Lower leg skin (tissue), 4 donors: ENCODE results near the gene CAPNS1. TPM values are rescaled to one million over a fixed set of nuclear protein-coding genes. Genes with fewer than 3 reads are reported as not detected.

Experiments
- DNase-seq, 2 donors: peaks; one replicate each; pipeline ENCODE4 v3.0.0-alpha.2; 2019; ENCODE audit warnings: low spot score in 2 of 2
- H3K4me3 ChIP-seq: fragments of 200-600 bp; sonication (generic); 2 replicates; pipeline ENCODE4 v1.5.1; 2017; ENCODE audit warnings: mild to moderate bottlenecking, low read depth; ENCODE audit not compliant: poor library complexity, severe bottlenecking
- POLR2A ChIP-seq, 2 donors: fragments of 450-650 bp; IDR thresholded peaks; one replicate each; pipeline ENCODE4 v1.6.1; 2016 to 2017; ENCODE audit warnings: antibody characterized with exemption in 2 of 2, mild to moderate bottlenecking in 1 of 2, moderate library complexity in 1 of 2
- WGBS, 2 donors: methylation state at CpG; one replicate each; pipeline ENCODE4 v1.1.5; 2018; 5-methylcytosine and 5-hydroxymethylcytosine counted together
- intact Hi-C: fragments of 100-400 bp; cut with DNase I; formaldehyde crosslinking; loops from one replicate; pipeline ENCODE4 v1.15.0; 2023; ENCODE audit warnings: low total_unique reads
- total RNA-seq, 4 donors: library from RNA; depleted of rRNA; stranded (reverse); fragments of >200 nt; gene quantifications; one replicate each; pipeline ENCODE4 v1.1.0, GENCODE V29; 2016
- TF ChIP-seq, protein P1 (sequence below), 3 donors: fragments of 450-650 bp; IDR thresholded peaks; one replicate each; pipeline ENCODE4 v1.5.1; 2016; ENCODE audit warnings: antibody characterized with exemption in 3 of 3, mild to moderate bottlenecking in 3 of 3, moderate library complexity in 2 of 3

CAPNS1 gene
- total RNA-seq, 4 donors from 2014 or later, result 33.3 to 125 (median 83.2) TPM

DNA sequence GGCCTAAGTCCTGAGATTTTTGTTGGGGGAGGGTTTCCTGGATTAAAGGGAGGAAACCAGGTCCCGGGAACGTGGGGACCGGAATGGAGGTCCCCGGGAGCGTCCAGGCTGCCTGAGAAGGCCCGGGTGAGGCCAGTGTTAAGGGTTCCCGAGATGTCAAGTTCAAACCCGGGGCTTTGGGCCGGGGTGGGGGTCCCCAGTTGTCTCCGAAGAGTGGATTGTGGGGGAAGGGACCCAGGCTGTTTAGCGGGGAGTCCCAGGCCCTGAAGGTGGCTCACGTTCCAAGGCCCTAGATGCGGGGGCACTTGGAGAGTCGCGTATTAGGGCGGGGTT lies 12.1 kb downstream of the CAPNS1 start:
- DNase-seq, result peak in 1 of 2 donors; percentile 88
- TF ChIP-seq, protein P1, sequence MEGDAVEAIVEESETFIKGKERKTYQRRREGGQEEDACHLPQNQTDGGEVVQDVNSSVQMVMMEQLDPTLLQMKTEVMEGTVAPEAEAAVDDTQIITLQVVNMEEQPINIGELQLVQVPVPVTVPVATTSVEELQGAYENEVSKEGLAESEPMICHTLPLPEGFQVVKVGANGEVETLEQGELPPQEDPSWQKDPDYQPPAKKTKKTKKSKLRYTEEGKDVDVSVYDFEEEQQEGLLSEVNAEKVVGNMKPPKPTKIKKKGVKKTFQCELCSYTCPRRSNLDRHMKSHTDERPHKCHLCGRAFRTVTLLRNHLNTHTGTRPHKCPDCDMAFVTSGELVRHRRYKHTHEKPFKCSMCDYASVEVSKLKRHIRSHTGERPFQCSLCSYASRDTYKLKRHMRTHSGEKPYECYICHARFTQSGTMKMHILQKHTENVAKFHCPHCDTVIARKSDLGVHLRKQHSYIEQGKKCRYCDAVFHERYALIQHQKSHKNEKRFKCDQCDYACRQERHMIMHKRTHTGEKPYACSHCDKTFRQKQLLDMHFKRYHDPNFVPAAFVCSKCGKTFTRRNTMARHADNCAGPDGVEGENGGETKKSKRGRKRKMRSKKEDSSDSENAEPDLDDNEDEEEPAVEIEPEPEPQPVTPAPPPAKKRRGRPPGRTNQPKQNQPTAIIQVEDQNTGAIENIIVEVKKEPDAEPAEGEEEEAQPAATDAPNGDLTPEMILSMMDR (IDR thresholded peaks at IDR 0.05), result no peak
- no peak for TF ChIP-seq POLR2A (IDR thresholded peaks at IDR 0.05)
- 27 to 34% methylated on average over 12 to 16 of the region's 16 CpGs for WGBS, 2 donors

DNA sequence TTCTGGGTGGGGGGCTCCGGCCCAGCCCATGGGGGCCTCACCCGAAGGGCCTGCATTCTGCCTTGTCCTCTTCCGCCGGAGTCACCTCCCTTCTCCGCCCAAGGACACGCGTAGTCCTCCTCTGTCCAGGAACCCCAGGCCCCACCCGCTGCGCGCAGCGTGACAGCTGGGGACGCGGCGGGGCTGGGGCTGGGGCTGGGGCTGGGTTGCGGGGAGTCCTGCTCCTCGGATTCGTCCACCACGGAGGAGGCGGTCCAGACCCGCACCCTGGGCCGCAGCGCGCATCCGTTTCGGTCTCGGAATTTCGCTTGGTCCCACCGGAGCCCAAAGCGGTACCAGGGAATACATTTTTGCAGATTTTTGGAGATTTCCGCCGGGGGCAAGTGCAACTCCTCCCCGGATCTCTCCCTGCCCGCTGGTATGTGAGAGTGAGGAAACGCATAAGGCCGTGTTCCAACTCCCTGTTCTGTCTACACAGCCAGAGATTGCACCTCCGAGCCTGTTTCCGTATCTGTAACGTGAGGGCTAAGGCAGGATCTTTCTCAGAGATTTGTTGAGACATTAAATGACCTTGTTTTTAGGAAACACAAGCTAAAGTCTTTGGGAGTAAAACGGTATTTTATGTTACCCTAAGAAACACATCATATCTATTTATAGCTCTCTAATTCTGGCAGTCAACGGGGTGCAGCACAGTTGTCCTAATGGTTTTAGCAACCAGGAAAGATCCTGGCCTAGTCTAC lies 12.7 kb downstream of the CAPNS1 start, which contains the start of gene COX7A1:
COX7A1 (minus strand) TSS at position 96 of the 740 bp plus-strand sequence; CDS start at position 56, 40 bp downstream.
- intact Hi-C loops, result no loop called here
- DNase-seq, result peak; percentile 55 to 95
- no peak for TF ChIP-seq POLR2A (IDR thresholded peaks at IDR 0.05)
- TF ChIP-seq, protein P1 (IDR thresholded peaks at IDR 0.05), result no peak
- peak within 1 kb of the TSS; percentile 38 for H3K4me3 ChIP-seq
- WGBS, 2 donors, result 28 to 36% methylated on average over 24 to 30 of the region's 40 CpGs

More for the DNA sequence above, 12.1 kb downstream of the CAPNS1 start:
- intact Hi-C loops, result no loop called here
- H3K4me3 ChIP-seq, result peak overlapping the region; percentile 38

DNA sequence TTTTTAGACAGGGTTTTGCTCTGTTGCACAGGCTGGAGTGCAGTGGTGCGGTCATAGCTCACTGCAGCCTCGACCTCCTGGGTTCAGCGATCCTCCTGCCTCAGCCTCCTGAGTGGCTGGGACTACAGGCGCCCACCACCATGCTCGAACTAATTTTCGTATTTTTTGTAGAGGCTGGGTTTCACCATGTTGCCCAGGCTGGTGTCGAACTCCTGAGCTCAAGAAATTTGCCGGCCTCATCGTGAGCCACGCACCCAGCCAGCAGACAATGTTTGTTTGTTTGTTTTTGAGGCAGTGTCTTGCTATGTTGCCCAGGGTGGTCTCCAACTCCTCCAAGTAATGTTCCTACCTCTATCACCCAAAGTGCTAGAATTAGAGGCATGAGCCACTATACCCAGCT lies 13.3 kb downstream of the CAPNS1 start:
- no peak for DNase-seq
- TF ChIP-seq, protein P1 (IDR thresholded peaks at IDR 0.05), result no peak
- TF ChIP-seq POLR2A (IDR thresholded peaks at IDR 0.05), result no peak
- 93 to 96% methylated on average over 10 of the region's 10 CpGs for WGBS, 2 donors
- intact Hi-C loops, result no loop called here
- H3K4me3 ChIP-seq, result no peak overlapping the region

DNA sequence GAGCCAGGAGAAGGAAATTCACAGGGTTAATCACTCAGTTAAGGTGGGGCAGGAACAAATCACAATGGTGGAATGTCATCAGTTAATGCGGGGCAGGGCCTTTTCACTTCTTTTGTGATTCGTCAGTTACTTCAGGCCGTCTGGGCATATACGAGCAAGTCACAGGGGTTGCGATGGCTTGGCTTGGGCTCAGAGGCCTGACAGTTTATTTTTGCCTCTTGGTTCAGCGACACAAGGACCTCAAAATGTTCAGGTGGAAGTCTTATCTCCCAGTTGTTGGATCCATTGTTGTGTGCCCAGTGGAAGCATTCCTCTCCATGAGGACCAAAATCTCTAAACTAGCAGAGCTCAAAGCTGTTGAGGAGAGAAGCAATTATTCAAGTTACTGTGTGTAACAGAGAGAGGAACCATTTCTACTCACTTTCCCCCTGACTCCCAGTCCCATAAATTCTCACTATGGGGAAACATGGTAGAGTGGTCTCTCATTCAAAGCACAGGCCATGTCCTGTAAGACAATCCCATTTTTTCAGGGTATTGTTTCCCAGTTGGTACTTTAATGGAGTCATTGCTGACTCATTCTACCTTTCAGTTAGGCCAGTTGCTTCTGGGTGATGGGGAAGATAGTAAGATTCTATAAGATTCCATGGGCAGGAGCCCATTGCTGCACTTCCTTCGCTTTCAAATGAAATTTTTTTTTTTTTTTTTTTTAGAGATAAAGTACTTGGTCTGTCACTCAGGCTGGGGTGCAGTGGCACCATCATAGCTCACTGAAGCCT lies 21.1 kb downstream of the CAPNS1 start:
- intact Hi-C loops, result no loop called here
- no peak for TF ChIP-seq POLR2A (IDR thresholded peaks at IDR 0.05)
- TF ChIP-seq, protein P1 (IDR thresholded peaks at IDR 0.05), result no peak
- no peak for DNase-seq
- H3K4me3 ChIP-seq, result no peak overlapping the region
- 82 to 91% methylated on average over 7 of the region's 7 CpGs for WGBS, 2 donors

DNA sequence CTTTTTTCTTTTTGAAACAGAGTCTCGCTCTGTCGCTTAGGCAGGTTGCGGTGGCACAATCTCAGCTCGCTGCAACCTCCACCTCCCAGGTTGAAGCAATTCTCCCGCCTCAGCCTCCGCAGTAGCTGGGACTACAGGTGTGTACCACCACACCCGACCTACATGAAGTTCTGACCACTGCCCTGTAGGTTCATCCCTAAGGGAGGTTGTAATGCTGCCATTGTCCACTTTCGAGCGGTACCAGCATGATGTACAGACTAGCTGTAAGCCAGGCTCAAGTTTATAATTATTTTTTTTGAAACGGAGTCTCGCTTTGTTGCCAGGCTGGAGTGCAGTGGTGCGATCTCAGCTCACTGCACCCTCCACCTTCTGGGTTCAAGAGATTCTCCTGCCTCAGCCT lies 23.9 kb downstream of the CAPNS1 start:
- DNase-seq, result no peak
- TF ChIP-seq, protein P1 (IDR thresholded peaks at IDR 0.05), result no peak
- no peak for TF ChIP-seq POLR2A (IDR thresholded peaks at IDR 0.05)
- 97% methylated on average over 12 of the region's 12 CpGs for WGBS, 2 donors
- H3K4me3 ChIP-seq, result no peak overlapping the region
- intact Hi-C loops, result no loop called here
